ENCODE results near the gene C4orf46.

Gene C4orf46

GRCh38 chr4:158625544-158625943, 46.1 kb downstream of the C4orf46 start (continued):
- TF ChIP-seq GLIS3 (CRISPR knock-in tag; IDR thresholded peaks at IDR 0.05) (no peak), ZFP3 (CRISPR knock-in tag; IDR thresholded peaks at IDR 0.05) (no peak), CSDC2 (CRISPR knock-in tag; IDR thresholded peaks at IDR 0.05) (no peak), ZNF565 (CRISPR knock-in tag; conservative IDR thresholded peaks at IDR 0.05; ENCODE audit: low read depth) (no peak), PATZ1 (CRISPR knock-in tag; IDR thresholded peaks at IDR 0.05; ENCODE audit: borderline replicate concordance) (no peak), ZNF8 (CRISPR knock-in tag; IDR thresholded peaks at IDR 0.05) (no peak), BACH2 (CRISPR knock-in tag; IDR thresholded peaks at IDR 0.05; ENCODE audit: borderline replicate concordance) (no peak), ARNTL (CRISPR knock-in tag; IDR thresholded peaks at IDR 0.05; ENCODE audit: borderline replicate concordance, low read depth) (no peak), PPARA (CRISPR knock-in tag; IDR thresholded peaks at IDR 0.05; ENCODE audit: borderline replicate concordance) (no peak)

- TF ChIP-seq ZC3H10 (CRISPR knock-in tag; IDR thresholded peaks at IDR 0.05), result no peak
- no peak for TF ChIP-seq GLIS3 (CRISPR knock-in tag; IDR thresholded peaks at IDR 0.05)
- TF ChIP-seq TSHZ2 (CRISPR knock-in tag; IDR thresholded peaks at IDR 0.05), result no peak
- TF ChIP-seq TCF4 (CRISPR knock-in tag; IDR thresholded peaks at IDR 0.05; ENCODE audit: borderline replicate concordance), result no peak
- TF ChIP-seq RARB (CRISPR knock-in tag; IDR thresholded peaks at IDR 0.05), result no peak
- TF ChIP-seq ISL1 (CRISPR knock-in tag; IDR thresholded peaks at IDR 0.05), result no peak
- ATAC-seq, result peak; percentile 86
Measured at GRCh38 chr4:158624889-158625478, 46.7 kb downstream of the C4orf46 start.

GRCh38 chr4:158622251-158622650, 49.4 kb downstream of the C4orf46 start:
- no peak for TF ChIP-seq PATZ1 (CRISPR knock-in tag; IDR thresholded peaks at IDR 0.05; ENCODE audit: borderline replicate concordance)
- TF ChIP-seq ZNF8 (CRISPR knock-in tag; IDR thresholded peaks at IDR 0.05), result no peak
- no peak for TF ChIP-seq CSDC2 (CRISPR knock-in tag; IDR thresholded peaks at IDR 0.05)
- TF ChIP-seq SNAI2 (CRISPR knock-in tag; IDR thresholded peaks at IDR 0.05), result no peak
- TF ChIP-seq PPARA (CRISPR knock-in tag; IDR thresholded peaks at IDR 0.05; ENCODE audit: borderline replicate concordance), result no peak
- TF ChIP-seq TOX (CRISPR knock-in tag; IDR thresholded peaks at IDR 0.05; ENCODE audit: borderline replicate concordance), result no peak
- TF ChIP-seq ZNF70 (CRISPR knock-in tag; IDR thresholded peaks at IDR 0.05), result no peak
- TF ChIP-seq ARNTL (CRISPR knock-in tag; IDR thresholded peaks at IDR 0.05; ENCODE audit: borderline replicate concordance, low read depth), result no peak
- TF ChIP-seq OSR1 (CRISPR knock-in tag; IDR thresholded peaks at IDR 0.05), result no peak
- TF ChIP-seq GLIS3 (CRISPR knock-in tag; IDR thresholded peaks at IDR 0.05), result no peak
- TF ChIP-seq POU6F1 (CRISPR knock-in tag; IDR thresholded peaks at IDR 0.05; ENCODE audit: borderline replicate concordance, low read depth), result no peak
- TF ChIP-seq ZNF565 (CRISPR knock-in tag; conservative IDR thresholded peaks at IDR 0.05; ENCODE audit: low read depth), result no peak
- no peak for TF ChIP-seq TSHZ2 (CRISPR knock-in tag; IDR thresholded peaks at IDR 0.05)
- TF ChIP-seq ZFP3 (CRISPR knock-in tag; IDR thresholded peaks at IDR 0.05), result no peak
- no peak for TF ChIP-seq BACH2 (CRISPR knock-in tag; IDR thresholded peaks at IDR 0.05; ENCODE audit: borderline replicate concordance)
- no peak for TF ChIP-seq ISL1 (CRISPR knock-in tag; IDR thresholded peaks at IDR 0.05)
- no peak for TF ChIP-seq CSRNP3 (CRISPR knock-in tag; IDR thresholded peaks at IDR 0.05)
- TF ChIP-seq ESRRG (CRISPR knock-in tag; IDR thresholded peaks at IDR 0.05), result no peak
- no peak for TF ChIP-seq ZC3H10 (CRISPR knock-in tag; IDR thresholded peaks at IDR 0.05)
- TF ChIP-seq RARB (CRISPR knock-in tag; IDR thresholded peaks at IDR 0.05), result no peak
- no peak for ATAC-seq

Measured in SK-N-SH treated with all-trans-retinoic acid at 6 μM for 48 hours (cell line).